ENCODE data around the gene SMURF2.

SMURF2 gene

GRCh38 chr17:64596439-64596838, 65.7 kb downstream of the SMURF2 start:
- TF ChIP-seq ZFP30 (CRISPR knock-in tag; IDR thresholded peaks at IDR 0.05), result no peak
- TF ChIP-seq ZFP3 (CRISPR knock-in tag; IDR thresholded peaks at IDR 0.05), result no peak
- TF ChIP-seq POU6F1 (CRISPR knock-in tag; IDR thresholded peaks at IDR 0.05; ENCODE audit: borderline replicate concordance, low read depth), result no peak
- no peak for TF ChIP-seq CSRNP3 (CRISPR knock-in tag; IDR thresholded peaks at IDR 0.05)
- no peak for ATAC-seq

GRCh38 chr17:64591944-64592343, 70.2 kb downstream of the SMURF2 start:
- ATAC-seq, result 0 out of 3 replicates have a peak, but pooled peaks have one; percentile 23

More at GRCh38 chr17:64591944-64592343, 70.2 kb downstream of the SMURF2 start:
- TF ChIP-seq PATZ1 (CRISPR knock-in tag; IDR thresholded peaks at IDR 0.05; ENCODE audit: borderline replicate concordance) (no peak), TSHZ2 (CRISPR knock-in tag; IDR thresholded peaks at IDR 0.05) (no peak), ZFP3 (CRISPR knock-in tag; IDR thresholded peaks at IDR 0.05) (no peak), TOX (CRISPR knock-in tag; IDR thresholded peaks at IDR 0.05; ENCODE audit: borderline replicate concordance) (no peak), ESRRG (CRISPR knock-in tag; IDR thresholded peaks at IDR 0.05) (no peak), ZNF70 (CRISPR knock-in tag; IDR thresholded peaks at IDR 0.05) (no peak), CSRNP3 (CRISPR knock-in tag; IDR thresholded peaks at IDR 0.05) (no peak), RARB (CRISPR knock-in tag; IDR thresholded peaks at IDR 0.05) (no peak), GLIS3 (CRISPR knock-in tag; IDR thresholded peaks at IDR 0.05) (no peak), CREB5 (CRISPR knock-in tag; IDR thresholded peaks at IDR 0.05; ENCODE audit: low read depth) (no peak), ISL1 (CRISPR knock-in tag; IDR thresholded peaks at IDR 0.05) (no peak)
